ENCODE measurements around the gene OPTC.

OPTC gene

DNA sequence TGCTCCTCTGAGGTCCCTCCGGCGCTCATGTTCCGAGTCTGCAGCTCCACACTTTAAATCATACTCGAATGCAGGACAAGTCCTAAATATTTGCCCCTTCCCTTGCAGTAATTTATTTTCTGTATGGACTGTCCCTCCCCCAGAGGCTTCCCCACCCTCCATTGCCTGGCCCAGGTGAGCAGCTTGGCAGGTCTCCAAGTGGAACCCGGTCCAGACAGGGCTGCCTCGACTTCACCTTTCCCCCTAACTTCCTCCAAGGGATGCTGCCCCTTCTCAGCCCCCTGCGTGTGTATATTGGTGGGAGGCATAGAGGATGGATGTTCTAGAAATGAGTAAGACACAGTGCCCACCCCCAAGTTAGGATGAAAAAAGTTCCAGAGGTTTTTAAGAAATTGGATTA lies 5.4 kb upstream of the OPTC start:
- TF ChIP-seq, protein P1, sequence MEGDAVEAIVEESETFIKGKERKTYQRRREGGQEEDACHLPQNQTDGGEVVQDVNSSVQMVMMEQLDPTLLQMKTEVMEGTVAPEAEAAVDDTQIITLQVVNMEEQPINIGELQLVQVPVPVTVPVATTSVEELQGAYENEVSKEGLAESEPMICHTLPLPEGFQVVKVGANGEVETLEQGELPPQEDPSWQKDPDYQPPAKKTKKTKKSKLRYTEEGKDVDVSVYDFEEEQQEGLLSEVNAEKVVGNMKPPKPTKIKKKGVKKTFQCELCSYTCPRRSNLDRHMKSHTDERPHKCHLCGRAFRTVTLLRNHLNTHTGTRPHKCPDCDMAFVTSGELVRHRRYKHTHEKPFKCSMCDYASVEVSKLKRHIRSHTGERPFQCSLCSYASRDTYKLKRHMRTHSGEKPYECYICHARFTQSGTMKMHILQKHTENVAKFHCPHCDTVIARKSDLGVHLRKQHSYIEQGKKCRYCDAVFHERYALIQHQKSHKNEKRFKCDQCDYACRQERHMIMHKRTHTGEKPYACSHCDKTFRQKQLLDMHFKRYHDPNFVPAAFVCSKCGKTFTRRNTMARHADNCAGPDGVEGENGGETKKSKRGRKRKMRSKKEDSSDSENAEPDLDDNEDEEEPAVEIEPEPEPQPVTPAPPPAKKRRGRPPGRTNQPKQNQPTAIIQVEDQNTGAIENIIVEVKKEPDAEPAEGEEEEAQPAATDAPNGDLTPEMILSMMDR (IDR thresholded peaks at IDR 0.05; ENCODE audit: low read depth, low read length): no peak
- H3K4me3 ChIP-seq (ENCODE audit: low read depth, low read length): no peak overlapping the region

- H3K4me3 ChIP-seq (ENCODE audit: low read depth, low read length): no peak overlapping the region
- TF ChIP-seq, protein P1 (IDR thresholded peaks at IDR 0.05; ENCODE audit: low read depth, low read length): no peak
These were observed 3.3 kb upstream of the OPTC start for GRCh38 chr1:203490607-203491006.

- TF ChIP-seq, protein P1 (IDR thresholded peaks at IDR 0.05; ENCODE audit: low read depth, low read length): no peak
- H3K4me3 ChIP-seq (ENCODE audit: low read depth, low read length): no peak overlapping the region
These were observed 2.3 kb upstream of the OPTC start for GRCh38 chr1:203491664-203492063.

GRCh38 chr1:203492082-203492747 lies 1.7 kb upstream of the OPTC start:
- no peak overlapping the region for H3K4me3 ChIP-seq (ENCODE audit: low read depth, low read length)
- TF ChIP-seq, protein P1 (IDR thresholded peaks at IDR 0.05; ENCODE audit: low read depth, low read length): no peak

- no peak overlapping the region for H3K4me3 ChIP-seq (ENCODE audit: low read depth, low read length)
- TF ChIP-seq, protein P1 (IDR thresholded peaks at IDR 0.05; ENCODE audit: low read depth, low read length): no peak
These were observed 1.2 kb upstream of the OPTC start for GRCh38 chr1:203492748-203493130.

DNA sequence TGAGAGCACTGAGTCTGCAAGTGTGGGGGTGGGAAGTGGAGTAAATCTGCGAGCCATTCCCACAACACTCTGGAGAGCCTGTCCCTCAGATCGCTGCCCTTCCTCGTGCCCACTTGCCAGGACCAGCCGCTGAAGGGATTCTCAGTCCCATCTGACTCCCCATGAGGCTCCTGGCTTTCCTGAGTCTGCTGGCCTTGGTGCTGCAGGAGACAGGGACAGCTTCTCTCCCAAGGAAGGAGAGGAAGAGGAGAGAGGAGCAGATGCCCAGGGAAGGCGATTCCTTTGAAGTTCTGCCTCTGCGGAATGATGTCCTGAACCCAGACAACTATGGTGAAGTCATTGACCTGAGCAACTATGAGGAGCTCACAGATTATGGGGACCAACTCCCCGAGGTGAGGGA lies 1.9 kb downstream of the OPTC start:
- TF ChIP-seq, protein P1 (IDR thresholded peaks at IDR 0.05; ENCODE audit: low read depth, low read length): no peak
- no peak overlapping the region for H3K4me3 ChIP-seq (ENCODE audit: low read depth, low read length)

- H3K4me3 ChIP-seq (ENCODE audit: low read depth, low read length): no peak overlapping the region
- TF ChIP-seq, protein P1 (IDR thresholded peaks at IDR 0.05; ENCODE audit: low read depth, low read length): no peak
These were observed 3.4 kb downstream of the OPTC start for GRCh38 chr1:203497269-203497777.
